K562 (cell line): ENCODE measurements around the gene POMGNT2. TPM values are rescaled to one million over a fixed set of nuclear protein-coding genes. Genes with fewer than 3 reads are reported as not detected.

Experiments
- ATAC-seq: fragments of 200-7000 bp; cut with Tn5 transposase; 3 replicates; pipeline ENCODE4 v1.9.1; 2020; ENCODE audit warnings: moderate library complexity
- BruUV-seq: library from RNA; stranded (reverse); fragments of 400-500 nt; replicated peaks from 2 replicates; lab custom pipeline; 2021; lab: Mats Ljungman, UMichigan
- CTCF ChIA-PET: fragments of 300-600 bp; formaldehyde crosslinking; extraction: SDS; loops from one replicate; lab custom pipeline; 2021; ENCODE audit warnings: low intra/inter-chr PET ratio; lab: Yijun Ruan, JAX
- POLR2A ChIA-PET: fragments of 300-600, 350-650 bp; sonication (Branson Sonifier 250); formaldehyde crosslinking; extraction: SDS; loops from one replicate; lab custom pipeline; 2021; ENCODE audit warnings: antibody characterized with exemption, inconsistent platforms; lab: Yijun Ruan, JAX
- DNase-seq, 4 experiments: peaks; one replicate each; pipeline versions ENCODE4 v3.0.0 to v3.0.0-alpha.2; 2011 to 2018; ENCODE audit warnings: low spot score in 3 of 4, mixed read lengths in 3 of 4; ENCODE audit errors: extremely low read depth in 1 of 4
- FAIRE-seq: peaks from 2 replicates; lab custom pipeline; 2011; peaks lifted over from hg19 to GRCh38; lab: Jason Lieb, UNC
- H2AFZ ChIP-seq: 2 replicates; pipeline ENCODE4 v1.6.0; 2011; ENCODE audit warnings: low read depth, low read length, control low read depth, inconsistent platforms
- H3K27ac ChIP-seq: fragments of 200-600 bp; 3 replicates; pipeline ENCODE4 v1.8.0; 2011; ENCODE audit warnings: low read depth, mild to moderate bottlenecking, control low read depth, inconsistent platforms, low read length, moderate library complexity, mixed read lengths; ENCODE audit errors: extremely low read depth
- H3K27me3 ChIP-seq, 2 experiments: fragments of 300-600 bp in 1 of 2; 2 replicates in 1 of 2; 3 replicates in 1 of 2; pipeline versions ENCODE4 v1.6.0 to v1.8.0; 2011; ENCODE audit warnings: inconsistent platforms in 2 of 2, low read length in 2 of 2, mild to moderate bottlenecking in 1 of 2, mixed read lengths in 1 of 2, moderate library complexity in 1 of 2; ENCODE audit not compliant: control insufficient read depth in 2 of 2, insufficient read depth in 2 of 2
- H3K36me3 ChIP-seq: fragments of 300-600 bp; 3 replicates; pipeline ENCODE4 v1.8.0; 2011; ENCODE audit warnings: mild to moderate bottlenecking, low read length, inconsistent platforms; ENCODE audit not compliant: control insufficient read depth, insufficient read depth
- H3K4me1 ChIP-seq, 2 experiments: fragments of 200-600 bp in 1 of 2; replicated peaks in 1 of 2; 2 replicates in 1 of 2; 3 replicates in 1 of 2; pipeline versions ENCODE4 v1.5.1 to v1.8.0; 2011; ENCODE audit warnings: inconsistent platforms in 2 of 2, low read length in 2 of 2, mild to moderate bottlenecking in 1 of 2, mixed read lengths in 1 of 2, moderate library complexity in 1 of 2; ENCODE audit not compliant: control insufficient read depth in 2 of 2, insufficient read depth in 2 of 2
- H3K4me2 ChIP-seq: 2 replicates; pipeline ENCODE4 v1.6.1; 2011; ENCODE audit warnings: low read length, control low read depth, inconsistent platforms, mixed read lengths; ENCODE audit not compliant: insufficient read depth
- H3K4me3 ChIP-seq: fragments of 200-600 bp; sonication (generic), shearing (Covaris generic); 2 replicates; pipeline ENCODE4 v1.5.1; 2016; ENCODE audit warnings: control low read depth, inconsistent platforms
- H3K79me2 ChIP-seq: fragments of 200-600 bp; 3 replicates; pipeline ENCODE4 v1.8.0; 2011; ENCODE audit warnings: low read length, inconsistent platforms; ENCODE audit not compliant: control insufficient read depth, insufficient read depth
- H3K9ac ChIP-seq, 2 experiments: 2 replicates each; pipeline versions ENCODE4 v1.6.0 to v1.6.1; 2011; ENCODE audit warnings: low read depth in 2 of 2, low read length in 2 of 2, control low read depth in 1 of 2, inconsistent platforms in 1 of 2, mild to moderate bottlenecking in 1 of 2, mixed read lengths in 1 of 2; ENCODE audit not compliant: insufficient read depth in 1 of 2
- H3K9me1 ChIP-seq: one replicate; pipeline ENCODE4 v1.6.0; 2011; ENCODE audit warnings: inconsistent platforms, mild to moderate bottlenecking, low read length, moderate library complexity; ENCODE audit not compliant: control insufficient read depth, insufficient read depth
- H3K9me3 ChIP-seq: replicated peaks from 2 replicates; pipeline ENCODE4 v1.5.1; 2011; ENCODE audit warnings: low read depth, low read length, inconsistent platforms; ENCODE audit not compliant: control insufficient read depth, insufficient read depth
- H4K20me1 ChIP-seq: replicated peaks from 2 replicates; pipeline ENCODE4 v1.6.1; 2011; ENCODE audit warnings: low read length, inconsistent platforms, mixed read lengths; ENCODE audit not compliant: control insufficient read depth, insufficient read depth
- ETS1 ChIP-seq: conservative IDR thresholded peaks from 2 replicates; pipeline ENCODE4 v1.6.1; 2011; ENCODE audit warnings: low read depth, mild to moderate bottlenecking, low read length; ENCODE audit not compliant: control insufficient read depth
- GTF2B ChIP-seq: IDR thresholded peaks from 2 replicates; pipeline ENCODE4 v1.6.1; 2011; ENCODE audit not compliant: insufficient read length; ENCODE audit errors: extremely low read depth
- ILK ChIP-seq: fragments of 450-650 bp; IDR thresholded peaks from 2 replicates; pipeline ENCODE4 v1.6.1; 2016; ENCODE audit warnings: missing genetic modification characterization, low read depth, mild to moderate bottlenecking, missing compliant biosample characterization, moderate library complexity, borderline replicate concordance
- MEIS2 ChIP-seq: fragments of 450-650 bp; IDR thresholded peaks from 2 replicates; pipeline ENCODE4 v1.6.1; 2014; ENCODE audit warnings: mild to moderate bottlenecking; ENCODE audit not compliant: partially characterized antibody
- PRDM10 ChIP-seq: fragments of 450-650 bp; IDR thresholded peaks from 2 replicates; pipeline ENCODE4 v1.6.1; 2018; ENCODE audit not compliant: partially characterized antibody
- SFPQ ChIP-seq: fragments of 200-400 bp; formaldehyde crosslinking; IDR thresholded peaks from 2 replicates; pipeline ENCODE4 v1.6.1; 2017; ENCODE audit warnings: mild to moderate bottlenecking, low read depth, low read length, moderate library complexity
- ZBTB17 ChIP-seq: fragments of 450-650 bp; formaldehyde crosslinking; IDR thresholded peaks from 2 replicates; pipeline ENCODE4 v1.4.0; 2020; ENCODE audit warnings: mild to moderate bottlenecking
- ZNF282 ChIP-seq: sonication (generic); formaldehyde crosslinking; IDR thresholded peaks from 2 replicates; pipeline ENCODE4 v1.8.1; 2023; ENCODE audit warnings: missing genetic modification reagents
- ZNF57 ChIP-seq: fragments of 450-650 bp; formaldehyde crosslinking; IDR thresholded peaks from 2 replicates; pipeline ENCODE4 v1.4.0; 2020; ENCODE audit warnings: mild to moderate bottlenecking, moderate library complexity
- ZNF766 ChIP-seq: fragments of 200-800 bp; sonication (Bioruptor generic); conservative IDR thresholded peaks from 2 replicates; pipeline ENCODE4 v1.6.1; 2016; ENCODE audit warnings: missing genetic modification characterization, missing compliant biosample characterization
- WGBS: fragments of 100-300 bp; shearing (Covaris generic); methylation state at CpG from one replicate; pipeline ENCODE4 v1.1.6; 2016; ENCODE audit warnings: low coverage, mixed read lengths; ENCODE audit not compliant: insufficient coverage; ENCODE audit errors: missing lambda C conversion rate; 5-methylcytosine and 5-hydroxymethylcytosine counted together
- in situ Hi-C: fragments of 300-500 bp; cut with MboI; formaldehyde crosslinking; loops from 4 replicates; pipeline ENCODE4 v1.15.0; 2018; ENCODE audit warnings: inconsistent platforms, mixed read lengths
- intact Hi-C: fragments of 100-400 bp; cut with micrococcal nuclease; formaldehyde crosslinking; loops from 2 replicates; pipeline ENCODE4 v1.14.2; 2022
- polyA plus RNA-seq, 8 experiments: library from polyadenylated mRNA; depleted of rRNA in 4 of 8; stranded (reverse) in 5 of 8; unstranded in 3 of 8; fragments of >200 nt; fragmentation: Nextera tagmentation in 2 of 8; fragmentation: Illumina TruSeq in 1 of 8; extraction: Ambion mirVana in 2 of 8; extraction: Trizol in 1 of 8; gene quantifications; 2 replicates each; pipeline versions ENCODE4 v1.2.1 to v1.2.3, GENCODE V29; 2011 to 2014; ENCODE audit warnings: inconsistent platforms in 1 of 8, missing spikeins in 1 of 8
- total RNA-seq, 7 experiments: library from RNA; depleted of rRNA in 6 of 7; stranded (reverse); fragments of >200 nt in 6 of 7; fragmentation: Illumina TruSeq in 2 of 7; extraction: Trizol in 2 of 7; gene quantifications; 2 replicates each; pipeline versions ENCODE4 v1.2.1 to v1.2.3, GENCODE V29; 2011 to 2021; ENCODE audit warnings: low replicate concordance in 1 of 7

The POMGNT2 gene
- total and polyA plus RNA-seq, 9 of the 15 experiments (the other 6 are each of a cell fraction or from before 2014, with no cell fraction given): 0.65 to 14.1 (median 10.3) TPM

GRCh38 chr3:43077261-43077660, 28.6 kb downstream of the POMGNT2 start (continued):
- TF ChIP-seq PRDM10 (no peak), ILK (tag) (no peak)

GRCh38 chr3:43076857-43077256, 29.0 kb downstream of the POMGNT2 start:
- Histone ChIP-seq H4K20me1 (no peaks in the 10 kb centered on the region), H3K79me2 (no peaks in the 10 kb centered on the region), H3K9me3 (no peaks in the 10 kb centered on the region), H3K4me3 (no peak overlapping the region), H3K27me3 (peaks cover 0 to 3% of the 10 kb centered on the region in 2 experiments; a peak in 2 of 5 replicates), H2AFZ (no peak overlapping the region), H3K9me1 (no peaks in the 10 kb centered on the region), H3K27ac (no peak overlapping the region), H3K4me2 (no peak overlapping the region), H3K36me3 (peaks cover 10% of the 10 kb centered on the region; the same call in 1 of the 3 replicates), H3K9ac (no peak overlapping the region), H3K4me1 (peaks cover 0 to 5% of the 10 kb centered on the region in 2 experiments; a peak in 1 of 5 replicates)
- no peak for DNase-seq
- BruUV-seq: no TSS peak
- WGBS: 40% methylated on average over 4 of the region's 4 CpGs
- POLR2A ChIA-PET: no interaction called here
- FAIRE-seq: no peak
- in situ Hi-C loops (no loop called here), intact Hi-C loops (loop anchor here (10.0 kb wide), 1 partner anchor 112 kb away; no protein-coding TSS in a partner anchor)
- ATAC-seq: no peak
- CTCF ChIA-PET: no interaction called here
- TF ChIP-seq SFPQ: no peak
- TF ChIP-seq ZBTB17 (CRISPR knock-in tag): no peak
- no peak for TF ChIP-seq ETS1
- no peak for TF ChIP-seq ZNF282
- no peak for TF ChIP-seq GTF2B
- TF ChIP-seq ZNF57 (CRISPR knock-in tag): no peak
- TF ChIP-seq MEIS2: no peak
- no peak for TF ChIP-seq ZNF766 (CRISPR knock-in tag)
